MM.1S (cell line): ENCODE results near the gene FAM149B1.

ENCODE experiments used
- DNase-seq: peaks from one replicate; pipeline ENCODE4 v3.0.0-alpha.2; 2015
- H2AFZ ChIP-seq: fragments of 300-600 bp; sonication (generic); 2 replicates; pipeline ENCODE4 v1.6.0; 2016; ENCODE audit warnings: antibody characterized with exemption, low read length
- H3F3A ChIP-seq: fragments of 300-600 bp; sonication (generic); 2 replicates; pipeline ENCODE4 v1.6.1; 2016; ENCODE audit warnings: mild to moderate bottlenecking, antibody characterized with exemption, low read length, moderate library complexity, mixed read lengths; ENCODE audit not compliant: insufficient read depth
- H3K27ac ChIP-seq: fragments of 300-600 bp; sonication (generic); 2 replicates; pipeline ENCODE4 v1.5.1; 2016; ENCODE audit warnings: mild to moderate bottlenecking, low read length
- H3K27me3 ChIP-seq: fragments of 300-600 bp; sonication (generic); replicated peaks from 2 replicates; pipeline ENCODE4 v1.6.0; 2016; ENCODE audit warnings: low read length; ENCODE audit not compliant: insufficient read depth
- H3K36me3 ChIP-seq: fragments of 300-600 bp; sonication (generic); replicated peaks from 2 replicates; pipeline ENCODE4 v1.6.1; 2016; ENCODE audit warnings: mild to moderate bottlenecking, low read length, mixed read lengths; ENCODE audit not compliant: insufficient read depth
- H3K4me1 ChIP-seq: fragments of 300-600 bp; sonication (generic); 2 replicates; pipeline ENCODE4 v1.6.1; 2016; ENCODE audit warnings: low read length, mixed read lengths
- H3K4me2 ChIP-seq: fragments of 300-600 bp; sonication (generic); 2 replicates; pipeline ENCODE4 v1.6.0; 2016; ENCODE audit warnings: low read depth, low read length
- H3K4me3 ChIP-seq: fragments of 300-600 bp; sonication (generic); 2 replicates; pipeline ENCODE4 v1.5.1; 2016; ENCODE audit warnings: low read length, mixed read lengths
- H3K79me2 ChIP-seq: fragments of 300-600 bp; sonication (generic); 2 replicates; pipeline ENCODE4 v1.6.1; 2016; ENCODE audit warnings: mixed run types, low read length, mixed read lengths
- H3K9ac ChIP-seq: fragments of 300-600 bp; sonication (generic); 2 replicates; pipeline ENCODE4 v1.6.1; 2016; ENCODE audit warnings: low read length, mixed read lengths
- H3K9me2 ChIP-seq: fragments of 300-600 bp; sonication (generic); replicated peaks from 2 replicates; pipeline ENCODE4 v1.6.1; 2016; ENCODE audit warnings: mild to moderate bottlenecking, low read length, mixed read lengths; ENCODE audit not compliant: insufficient read depth
- H3K9me3 ChIP-seq: fragments of 300-600 bp; sonication (generic); replicated peaks from 2 replicates; pipeline ENCODE4 v1.6.1; 2016; ENCODE audit warnings: mild to moderate bottlenecking, low read length, mixed read lengths; ENCODE audit not compliant: insufficient read depth
- H4K20me1 ChIP-seq: fragments of 300-600 bp; sonication (generic); 2 replicates; pipeline ENCODE4 v1.6.1; 2016; ENCODE audit warnings: mild to moderate bottlenecking, low read length, moderate library complexity, mixed read lengths; ENCODE audit not compliant: insufficient read depth
- CTCF ChIP-seq: fragments of 300-600 bp; sonication (generic); IDR thresholded peaks from 2 replicates; pipeline ENCODE4 v1.5.1; 2016; ENCODE audit warnings: antibody characterized with exemption, low read length, mixed read lengths
- EZH2 ChIP-seq: fragments of 300-600 bp; sonication (generic); optimal IDR thresholded peaks from 2 replicates; pipeline ENCODE3; 2017; ENCODE audit warnings: low read depth, mild to moderate bottlenecking, antibody characterized with exemption, low read length, mixed read lengths
- EZH2phosphoT487 ChIP-seq: fragments of 300-600 bp; sonication (generic); IDR thresholded peaks from 2 replicates; pipeline ENCODE4 v1.6.1; 2018; ENCODE audit warnings: antibody characterized with exemption, low read length

The FAM149B1 gene

GRCh38 chr10:73219384-73219783 is 51.5 kb downstream of the FAM149B1 start:
- no peaks in the 10 kb centered on the region for H3K9me2 ChIP-seq
- H3K9ac ChIP-seq = no peak overlapping the region
- TF ChIP-seq CTCF (no peak), EZH2phosphoT487 (no peak), EZH2 (no peak)
- no peaks in the 10 kb centered on the region for H3F3A ChIP-seq
- H3K27ac ChIP-seq = no peak overlapping the region
- H3K27me3 ChIP-seq = no peaks in the 10 kb centered on the region
- H2AFZ ChIP-seq = no peak overlapping the region
- no peaks in the 10 kb centered on the region for H3K4me1 ChIP-seq
- H4K20me1 ChIP-seq = no peaks in the 10 kb centered on the region
- H3K4me2 ChIP-seq = no peak overlapping the region
- H3K9me3 ChIP-seq = no peaks in the 10 kb centered on the region
- DNase-seq = no peak
- no peaks in the 10 kb centered on the region for H3K36me3 ChIP-seq
- no peak overlapping the region for H3K4me3 ChIP-seq
- no peaks in the 10 kb centered on the region for H3K79me2 ChIP-seq

DNA sequence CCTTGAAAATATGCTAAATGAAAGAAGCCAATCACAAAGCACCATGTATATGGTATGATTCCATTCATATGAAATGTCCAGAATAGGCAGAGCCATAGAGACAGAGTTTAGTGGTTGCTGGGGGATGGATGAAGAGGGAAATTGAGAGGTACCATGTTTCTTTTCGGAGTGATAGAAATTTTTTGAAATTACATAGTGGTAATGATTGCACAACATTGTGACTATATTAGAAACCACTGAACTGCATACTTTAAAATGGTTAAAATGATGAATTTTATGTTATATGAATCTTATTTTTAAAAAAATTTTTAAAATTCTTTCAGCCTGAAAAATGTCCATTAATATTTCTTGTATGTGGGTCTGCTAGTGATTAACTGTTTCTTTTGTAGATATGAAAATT is 53.1 kb downstream of the FAM149B1 start:
- no peaks in the 10 kb centered on the region for H3F3A ChIP-seq
- no peaks in the 10 kb centered on the region for H3K27me3 ChIP-seq
- no peak overlapping the region for H2AFZ ChIP-seq
- no peaks in the 10 kb centered on the region for H3K9me2 ChIP-seq
- H3K9ac ChIP-seq = no peak overlapping the region
- DNase-seq = no peak
- no peak overlapping the region for H3K27ac ChIP-seq
- H3K4me3 ChIP-seq = no peak overlapping the region
- H3K4me1 ChIP-seq = no peaks in the 10 kb centered on the region
- no peaks in the 10 kb centered on the region for H3K36me3 ChIP-seq
- TF ChIP-seq EZH2 = no peak
- TF ChIP-seq EZH2phosphoT487 = no peak
- TF ChIP-seq CTCF = no peak
- no peaks in the 10 kb centered on the region for H4K20me1 ChIP-seq
- H3K4me2 ChIP-seq = no peak overlapping the region
- H3K79me2 ChIP-seq = no peaks in the 10 kb centered on the region
- H3K9me3 ChIP-seq = no peaks in the 10 kb centered on the region

- Histone ChIP-seq H3K36me3 (no peaks in the 10 kb centered on the region), H4K20me1 (no peaks in the 10 kb centered on the region), H3K9me3 (no peaks in the 10 kb centered on the region), H2AFZ (no peak overlapping the region), H3F3A (0 out of 2 replicates have a peak, but pooled peaks cover 2% of the 10 kb centered on the region), H3K4me1 (no peaks in the 10 kb centered on the region), H3K9me2 (no peaks in the 10 kb centered on the region), H3K27ac (no peak overlapping the region), H3K4me3 (no peak overlapping the region), H3K79me2 (no peaks in the 10 kb centered on the region), H3K27me3 (no peaks in the 10 kb centered on the region), H3K4me2 (no peak overlapping the region), H3K9ac (no peak overlapping the region)
- no peak for DNase-seq
- TF ChIP-seq EZH2phosphoT487 = no peak
- TF ChIP-seq CTCF = no peak
- no peak for TF ChIP-seq EZH2
Observed at GRCh38 chr10:73225518-73225917, 57.6 kb downstream of the FAM149B1 start.
